ENCODE results near the gene HNRNPCL1.
"Not testable (repeated sequence)": the region's sequence is repeated elsewhere in the genome, so short reads cannot be mapped to it uniquely, and the experiment has no call there.

Gene HNRNPCL1

DNA sequence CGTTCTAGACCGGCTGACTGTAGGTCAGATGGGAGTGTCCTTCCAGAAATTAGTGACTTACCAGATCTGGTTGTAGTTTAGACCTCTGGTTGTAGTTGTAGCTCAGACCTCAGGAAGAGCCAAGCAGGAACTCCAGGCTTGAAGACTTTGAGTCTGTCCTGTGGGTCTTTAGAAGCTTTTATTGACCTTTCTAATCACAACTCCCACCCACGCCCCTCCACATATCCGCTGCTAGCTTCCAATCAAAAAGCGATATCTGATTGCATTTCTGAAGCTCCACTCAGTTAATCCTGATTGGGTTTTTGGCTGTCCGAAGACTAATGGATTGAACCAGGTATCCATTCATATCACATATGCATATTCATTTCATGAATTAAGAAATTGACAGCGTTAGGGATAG, at the start of gene HNRNPCL1:
Gene HNRNPCL1, minus strand, starts transcription at position 101 of the 400 bp plus-strand sequence. CDS start 431 bp downstream, outside the sequence.
- DNase-seq (ENCODE audit: low read depth): not testable (repeated sequence)

DNA sequence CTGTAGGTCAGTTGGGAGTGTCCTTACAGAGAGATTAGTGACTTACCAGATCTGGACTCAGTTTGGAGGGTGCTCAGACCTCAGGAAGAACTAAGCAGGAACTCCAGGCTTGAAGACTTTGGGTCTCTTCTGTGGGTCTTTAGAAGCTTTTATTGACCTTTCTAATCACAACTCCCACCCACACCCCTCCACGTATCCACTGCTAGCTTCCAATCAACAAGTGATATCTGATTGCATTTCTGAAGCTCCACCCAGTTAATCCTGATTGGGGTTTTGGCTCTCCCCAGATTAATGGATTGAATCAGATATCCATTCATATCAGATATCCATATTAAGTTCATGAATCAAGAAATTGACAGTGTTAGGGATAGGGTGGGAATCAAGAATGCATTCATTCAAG, 49.6 kb upstream of the HNRNPCL1 start, which contains the start of gene PRAMEF10:
Gene PRAMEF10, minus strand, starts transcription at position 101 of the 400 bp plus-strand sequence. CDS start 2,423 bp downstream, outside the sequence.
- not testable (repeated sequence) for DNase-seq (ENCODE audit: low read depth)

DNA sequence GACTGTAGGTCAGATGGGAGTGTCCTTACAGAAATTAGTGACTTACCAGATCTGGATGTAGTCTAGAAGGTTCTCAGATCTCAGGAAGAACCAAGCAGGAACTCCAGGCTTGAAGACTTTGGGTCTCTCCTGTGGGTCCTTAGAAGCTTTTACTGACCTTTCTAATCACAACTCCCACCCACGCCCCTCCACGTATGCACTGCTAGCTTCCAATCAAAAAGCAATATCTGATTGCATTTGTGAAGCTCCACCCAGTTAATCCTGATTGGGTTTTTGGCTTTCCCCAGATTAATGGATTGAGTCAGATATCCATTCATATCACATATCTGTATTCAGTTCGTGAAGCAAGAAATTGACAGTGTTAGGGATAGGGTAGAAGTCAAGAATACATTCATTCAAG, 37.6 kb upstream of the HNRNPCL1 start, which contains the start of gene PRAMEF4:
Gene PRAMEF4, minus strand, starts transcription at position 101 of the 400 bp plus-strand sequence. CDS start 2,807 bp downstream, outside the sequence.
- not testable (repeated sequence) for DNase-seq (ENCODE audit: low read depth)

DNA sequence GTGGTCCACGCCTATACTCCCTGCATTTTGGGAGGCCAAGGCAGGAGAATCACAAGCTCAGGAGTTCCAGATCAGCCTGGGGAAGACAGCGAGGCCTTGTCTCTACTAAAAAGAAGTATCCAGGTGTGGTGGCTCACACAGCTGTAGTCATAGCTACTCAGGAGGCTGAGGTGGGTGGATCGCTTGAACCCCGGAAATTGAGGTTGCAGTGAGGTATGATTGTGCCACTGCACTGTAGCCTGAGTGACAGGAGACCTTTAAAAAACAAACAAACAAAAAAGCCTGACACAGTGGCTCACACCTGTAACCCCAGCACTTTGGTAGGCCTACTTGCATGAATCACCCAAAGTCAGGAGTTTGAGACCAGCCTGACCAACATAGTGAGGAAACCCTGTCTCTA, 29.9 kb upstream of the HNRNPCL1 start:
- not testable (repeated sequence) for DNase-seq (ENCODE audit: low read depth)

DNA sequence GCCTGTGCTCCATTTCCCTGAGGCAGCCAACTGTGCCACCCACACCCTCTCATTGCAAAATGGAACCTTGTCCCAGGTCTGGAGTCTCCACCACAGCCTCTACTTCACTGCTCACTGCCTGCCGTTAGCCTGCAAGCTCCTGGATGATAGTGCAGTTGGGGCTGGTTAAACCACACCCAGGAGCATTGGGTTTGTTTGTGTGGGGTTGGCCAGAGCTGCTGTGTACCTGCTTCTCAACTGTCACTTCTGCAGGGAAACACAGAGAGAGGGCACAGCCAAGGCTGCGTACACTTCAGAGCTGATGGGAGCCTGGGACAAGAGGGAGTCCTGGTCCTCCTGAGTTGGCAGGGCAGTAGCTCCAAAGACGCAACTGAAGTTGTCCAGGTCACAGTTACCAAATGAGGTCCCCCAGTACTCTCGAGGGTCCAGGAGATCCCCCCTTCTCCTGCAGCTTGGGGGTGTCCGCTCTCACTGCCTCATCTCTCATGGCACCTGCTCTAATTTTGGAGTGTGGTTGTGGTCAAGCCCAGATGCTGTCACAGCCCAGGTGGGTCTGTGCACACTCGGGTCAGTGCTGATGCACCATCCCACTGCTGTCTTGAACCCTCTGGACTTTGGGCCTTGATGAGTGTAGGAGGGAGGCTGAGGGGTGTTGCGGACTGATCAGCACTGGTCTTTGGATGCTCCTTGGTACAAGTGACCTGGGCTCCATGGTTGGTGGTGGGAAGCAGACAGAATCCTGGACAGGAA, 14.8 kb upstream of the HNRNPCL1 start:
- DNase-seq (ENCODE audit: low read depth): not testable (repeated sequence)

DNA sequence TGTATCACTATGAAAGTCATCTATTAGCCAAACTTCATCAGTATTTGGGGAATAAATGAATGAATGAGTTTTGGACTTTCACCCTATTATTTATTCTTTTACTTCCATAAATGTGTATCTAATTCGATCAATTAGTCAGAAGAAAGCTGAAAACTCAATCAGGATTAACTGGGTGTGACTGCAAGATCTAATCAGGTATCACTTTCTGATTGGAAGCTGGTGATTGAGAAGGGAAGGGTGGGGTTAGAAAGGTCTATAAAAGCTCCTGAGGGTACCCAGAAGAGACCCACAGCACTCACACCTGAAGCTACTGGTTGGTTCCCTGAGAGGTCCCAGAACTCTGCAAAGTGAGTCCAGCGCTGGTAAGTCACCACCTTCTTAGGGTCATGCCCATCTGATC, 8.3 kb upstream of the HNRNPCL1 start, which contains the start of gene PRAMEF2:
Gene PRAMEF2, plus strand, starts transcription at position 301 of the 400 bp plus-strand sequence. CDS start 1,924 bp downstream, outside the sequence.
- not testable (repeated sequence) for DNase-seq (ENCODE audit: low read depth)

DNA sequence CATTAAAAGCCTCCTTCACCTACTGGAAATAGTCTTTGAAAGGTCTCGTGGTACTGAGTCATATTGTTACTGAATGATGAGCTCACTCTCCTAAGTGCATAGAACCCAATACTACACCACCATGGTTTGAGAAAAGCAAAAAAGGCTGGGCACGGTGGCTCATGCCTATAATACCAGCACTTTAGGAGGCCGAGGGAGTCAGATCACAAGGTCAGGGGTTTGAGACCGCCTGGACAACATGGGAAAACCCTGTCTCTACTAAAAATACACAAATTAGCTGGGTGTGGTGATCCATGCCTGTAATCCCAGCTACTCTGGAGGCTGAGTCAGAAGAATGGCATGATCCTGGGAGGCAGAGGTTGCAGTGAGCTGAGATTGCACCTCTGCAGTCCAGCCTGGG, 3.3 kb upstream of the HNRNPCL1 start:
- DNase-seq (ENCODE audit: low read depth): no peak

DNA sequence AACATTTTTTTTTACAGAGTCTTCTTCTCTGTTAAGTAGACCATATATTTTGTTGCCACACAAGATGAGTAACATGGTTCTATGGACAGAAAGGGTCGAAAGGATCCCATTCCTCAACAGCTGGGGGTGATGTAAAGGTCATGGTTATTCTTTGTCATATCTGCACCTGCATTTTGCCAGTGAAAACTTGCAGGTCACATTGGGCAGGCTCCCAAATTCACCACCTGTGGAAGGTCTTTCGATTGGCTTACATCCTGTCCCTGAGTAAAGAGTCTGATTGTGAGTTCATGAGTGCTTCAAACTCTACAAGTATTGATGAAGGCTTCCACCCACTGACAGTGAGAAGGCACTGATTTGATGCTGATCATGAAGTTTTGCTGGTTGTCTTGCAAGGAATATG, 15.3 kb downstream of the HNRNPCL1 start:
- DNase-seq (ENCODE audit: low read depth): not testable (repeated sequence)

DNA sequence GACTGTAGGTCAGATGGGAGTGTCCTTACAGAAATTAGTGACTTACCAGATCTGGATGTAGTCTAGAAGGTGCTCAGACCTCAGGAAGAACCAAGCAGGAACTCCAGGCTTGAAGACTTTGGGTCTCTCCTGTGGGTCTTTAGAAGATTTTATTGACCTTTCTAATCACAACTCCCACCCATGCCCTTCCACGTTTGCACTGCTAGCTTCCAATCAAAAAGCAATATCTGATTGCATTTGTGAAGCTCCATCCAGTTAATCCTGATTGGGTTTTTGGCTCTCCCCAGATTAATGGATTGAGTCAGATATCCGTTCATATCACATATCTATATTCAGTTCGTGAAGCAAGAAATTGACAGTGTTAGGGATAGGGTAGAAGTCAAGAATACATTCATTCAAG, 17.2 kb downstream of the HNRNPCL1 start, which contains the start of gene PRAMEF11:
Gene PRAMEF11, minus strand, starts transcription at position 101 of the 400 bp plus-strand sequence. CDS start 2,621 bp downstream, outside the sequence.
- DNase-seq (ENCODE audit: low read depth): not testable (repeated sequence)

DNA sequence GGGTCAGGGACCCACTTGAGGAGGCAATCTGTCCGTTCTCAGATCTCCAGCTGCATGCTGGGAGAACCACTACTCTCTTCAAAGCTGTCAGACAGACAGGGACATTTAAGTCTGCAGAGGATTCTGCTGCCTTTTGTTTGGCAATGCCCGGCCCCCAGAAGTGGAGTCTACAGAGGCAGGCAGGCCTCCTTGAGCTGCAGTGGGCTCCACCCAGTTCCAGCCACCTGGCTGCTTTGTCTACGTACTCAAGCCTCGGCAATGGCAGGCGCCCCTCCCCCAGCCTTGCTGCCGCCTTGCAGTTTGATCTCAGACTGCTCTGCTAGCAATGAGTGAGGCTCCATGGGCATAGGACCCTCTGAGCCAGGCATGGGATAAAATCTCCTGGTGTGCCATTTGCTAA, 29.5 kb downstream of the HNRNPCL1 start:
- DNase-seq (ENCODE audit: low read depth): not testable (repeated sequence)

DNA sequence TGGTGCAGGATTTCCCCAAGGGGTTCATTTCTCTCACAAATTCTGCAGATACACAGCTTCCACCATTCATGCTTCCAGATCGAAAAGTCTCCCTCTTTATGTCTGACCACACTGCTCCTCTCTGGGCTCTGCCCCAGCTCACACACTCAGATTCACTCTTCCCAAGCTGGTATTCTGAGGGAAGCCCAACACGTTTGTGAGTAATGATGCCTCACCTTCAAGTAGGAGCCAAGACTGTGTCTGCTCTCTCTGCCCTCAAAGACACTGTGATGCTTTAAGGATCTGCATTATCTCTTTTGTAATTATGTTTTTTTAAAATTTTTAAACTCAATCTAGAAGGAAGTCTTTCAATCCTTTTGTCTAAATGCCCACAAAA, 37.1 kb downstream of the HNRNPCL1 start:
- no peak for DNase-seq (ENCODE audit: low read depth)

DNA sequence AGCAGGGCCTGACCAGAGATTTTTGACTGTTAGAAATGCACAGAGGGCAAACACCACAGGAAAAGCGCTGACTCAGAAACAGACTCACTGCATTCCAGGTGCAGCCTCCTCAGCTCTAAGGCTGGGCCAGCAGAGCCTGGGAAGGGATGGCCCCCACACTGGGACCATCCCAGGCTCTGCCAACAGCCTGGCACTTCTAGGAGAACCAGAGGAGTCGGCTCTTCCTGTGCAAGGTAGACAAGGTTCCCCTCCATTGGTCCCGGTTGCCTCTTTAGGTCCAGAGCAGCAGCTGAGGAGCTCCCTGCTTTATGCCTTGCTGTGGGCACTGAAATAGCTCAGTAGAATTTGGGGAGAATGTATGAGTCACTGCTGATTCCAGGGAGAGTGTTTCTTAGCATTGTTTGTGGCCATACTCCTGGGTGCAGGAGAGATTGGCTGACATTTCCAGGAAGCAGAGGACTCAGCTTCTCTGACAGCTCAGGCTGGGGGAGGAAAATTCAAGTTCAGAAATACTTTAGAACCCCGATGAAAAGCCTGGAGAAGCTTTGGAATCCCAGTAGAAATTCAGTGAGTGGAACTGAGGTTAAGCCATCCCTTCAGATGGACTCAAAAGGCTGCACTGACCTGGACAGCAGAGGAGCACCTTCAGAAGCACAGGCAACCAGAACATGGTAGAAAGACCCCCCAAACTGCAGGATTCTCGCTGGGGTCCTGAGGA, 37.7 kb downstream of the HNRNPCL1 start:
- no peak for DNase-seq (ENCODE audit: low read depth)

DNA sequence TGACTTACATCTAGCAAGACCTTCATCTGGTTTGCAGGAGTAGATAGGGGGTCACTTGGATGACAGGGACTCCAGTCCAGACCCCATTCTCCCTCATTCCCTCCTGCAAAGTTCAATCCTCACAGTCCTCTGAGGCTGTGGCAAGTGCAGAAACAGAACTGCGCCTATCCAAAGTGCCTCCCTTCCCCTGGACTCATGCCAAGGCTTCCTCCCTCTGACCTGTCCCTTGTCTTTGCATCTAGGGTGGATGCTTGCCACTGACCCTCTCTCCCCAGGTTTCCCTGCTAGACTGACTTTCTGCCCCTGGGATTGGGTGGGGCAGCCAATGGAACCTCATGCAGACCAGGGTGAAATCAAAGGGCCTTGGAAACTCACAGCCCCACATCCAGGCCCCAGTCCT, 38.6 kb downstream of the HNRNPCL1 start:
- DNase-seq (ENCODE audit: low read depth): no peak

DNA sequence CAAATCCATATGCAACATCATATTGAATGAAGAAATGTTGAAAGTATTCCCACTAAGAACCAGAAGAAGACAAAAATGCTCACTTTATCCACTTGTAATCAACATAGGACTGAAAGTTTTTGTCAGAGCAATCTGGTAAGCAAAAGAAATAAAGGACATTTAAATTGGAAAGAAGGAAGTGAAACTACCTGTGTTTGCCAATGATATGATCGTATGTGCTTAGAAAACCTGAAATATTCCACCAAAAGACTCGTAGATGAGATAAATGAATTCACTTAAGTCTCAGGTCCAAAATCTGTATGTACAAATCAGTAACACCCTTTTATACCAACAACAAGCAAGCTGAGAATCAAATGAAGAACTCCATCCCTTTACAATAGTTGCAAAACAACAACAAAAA, 48.8 kb downstream of the HNRNPCL1 start:
- no peak for DNase-seq (ENCODE audit: low read depth)

DNA sequence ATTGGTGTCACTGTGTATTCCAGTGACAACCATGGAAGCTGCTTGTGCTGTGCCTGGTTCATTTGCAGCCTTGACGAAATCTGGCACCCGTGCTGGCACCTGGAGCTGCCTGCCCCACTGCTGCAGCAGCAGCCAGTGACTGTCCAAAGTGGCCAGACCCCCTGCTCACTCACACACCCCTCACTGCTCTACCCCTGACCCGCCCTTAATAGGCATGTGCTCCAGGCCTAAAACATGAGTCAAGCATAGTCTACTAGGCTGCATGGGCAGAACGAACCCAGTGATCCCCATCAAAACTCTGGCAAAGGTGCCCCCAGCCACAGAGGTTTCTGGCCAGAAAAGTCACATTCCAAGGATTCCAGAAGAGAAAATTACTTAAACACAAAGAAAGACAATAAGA, 49.6 kb downstream of the HNRNPCL1 start:
- DNase-seq (ENCODE audit: low read depth): no peak
